ENCODE results near the gene SLC16A3. TPM values are rescaled to one million over a fixed set of nuclear protein-coding genes. Genes with fewer than 3 reads are reported as not detected.

SLC16A3 gene
- total and polyA plus RNA-seq, 2 donors from 2014 or later, result 28.8 to 85.7 TPM

- no peak for TF ChIP-seq CTCF (IDR thresholded peaks at IDR 0.05; ENCODE audit: borderline replicate concordance, extremely low read depth, insufficient read depth)
- Histone ChIP-seq H3K36me3 (ENCODE audit: control insufficient read depth in 2 of 3, insufficient read depth in 3 of 3, low read length in 3 of 3) (no peaks in the 10 kb centered on the region), H3K4me1 (ENCODE audit: control insufficient read depth in 2 of 3, insufficient read depth in 2 of 3, low read depth in 1 of 3, low read length in 3 of 3) (peaks cover 0 to 23% (median 5%) of the 10 kb centered on the region in 3 donors), H3K4me3 (ENCODE audit: low read length in 3 of 3) (no peak overlapping the region), H3K9me3 (ENCODE audit: control insufficient read depth in 2 of 3, insufficient read depth in 1 of 3, low read length in 3 of 3) (no peaks in the 10 kb centered on the region), H3K9ac (ENCODE audit: low read length in 3 of 3) (no peak overlapping the region), H3K27ac (ENCODE audit: low read depth in 2 of 2, low read length in 2 of 2) (no peak overlapping the region), H3K27me3 (ENCODE audit: control insufficient read depth, insufficient read depth, low read length) (no peaks in the 10 kb centered on the region)
- FAIRE-seq (no peak), DNase-seq (peak in 1 of 5 donors; percentile 71)
- intact Hi-C loops (cut with DNase I), result no loop called here
These were observed 9.8 kb upstream of the SLC16A3 start for GRCh38 chr17:82219083-82219482.

- no peak for FAIRE-seq
- TF ChIP-seq CTCF (IDR thresholded peaks at IDR 0.05; ENCODE audit: borderline replicate concordance, extremely low read depth, insufficient read depth), result no peak
- H3K27ac ChIP-seq (ENCODE audit: low read depth in 2 of 2, low read length in 2 of 2), result no peak overlapping the region
- no peaks in the 10 kb centered on the region for H3K27me3 ChIP-seq (ENCODE audit: control insufficient read depth, insufficient read depth, low read length)
- no peak overlapping the region for H3K4me3 ChIP-seq (ENCODE audit: low read length in 3 of 3)
- H3K36me3 ChIP-seq (ENCODE audit: control insufficient read depth in 2 of 3, insufficient read depth in 3 of 3, low read length in 3 of 3), result no peaks in the 10 kb centered on the region
- no peak overlapping the region for H3K9ac ChIP-seq (ENCODE audit: low read length in 3 of 3)
- peaks cover 0 to 21% (median 5%) of the 10 kb centered on the region in 3 donors for H3K4me1 ChIP-seq (ENCODE audit: control insufficient read depth in 2 of 3, insufficient read depth in 2 of 3, low read depth in 1 of 3, low read length in 3 of 3)
- intact Hi-C loops (cut with DNase I), result no loop called here
- no peak for DNase-seq
- H3K9me3 ChIP-seq (ENCODE audit: control insufficient read depth in 2 of 3, insufficient read depth in 1 of 3, low read length in 3 of 3), result no peaks in the 10 kb centered on the region
These were observed 8.8 kb upstream of the SLC16A3 start for GRCh38 chr17:82219753-82220709.

GRCh38 chr17:82221341-82221902 lies 7.4 kb upstream of the SLC16A3 start:
- Histone ChIP-seq H3K36me3 (ENCODE audit: control insufficient read depth in 2 of 3, insufficient read depth in 3 of 3, low read length in 3 of 3) (no peaks in the 10 kb centered on the region), H3K4me3 (ENCODE audit: low read length in 3 of 3) (no peak overlapping the region), H3K9ac (ENCODE audit: low read length in 3 of 3) (no peak overlapping the region), H3K27me3 (ENCODE audit: control insufficient read depth, insufficient read depth, low read length) (no peaks in the 10 kb centered on the region), H3K27ac (ENCODE audit: low read depth in 2 of 2, low read length in 2 of 2) (no peak overlapping the region), H3K4me1 (ENCODE audit: control insufficient read depth in 2 of 3, insufficient read depth in 2 of 3, low read depth in 1 of 3, low read length in 3 of 3) (peaks cover 0 to 11% (median 5%) of the 10 kb centered on the region in 3 donors), H3K9me3 (ENCODE audit: control insufficient read depth in 2 of 3, insufficient read depth in 1 of 3, low read length in 3 of 3) (no peaks in the 10 kb centered on the region)
- intact Hi-C loops (cut with DNase I), result no loop called here
- no peak for DNase-seq
- no peak for FAIRE-seq
- no peak for TF ChIP-seq CTCF (IDR thresholded peaks at IDR 0.05; ENCODE audit: borderline replicate concordance, extremely low read depth, insufficient read depth)

Data from kidney (tissue), 14 donors.